Loucy (cell line): ENCODE results near the gene PRKX.

Source experiments
- CTCF ChIP-seq: fragments of 200-600 bp; sonication (generic); conservative IDR thresholded peaks from 2 replicates; pipeline ENCODE4 v1.5.1; 2014; ENCODE audit warnings: mild to moderate bottlenecking, antibody characterized with exemption, low read length
- EZH2phosphoT487 ChIP-seq: fragments of 200-600 bp; IDR thresholded peaks from 2 replicates; pipeline ENCODE4 v1.6.1; 2018; ENCODE audit warnings: antibody characterized with exemption, mild to moderate bottlenecking, moderate library complexity, borderline replicate concordance

- no peak for TF ChIP-seq CTCF
- TF ChIP-seq EZH2phosphoT487, result no peak
Measured at GRCh38 chrX:3728454-3728853, 15.0 kb upstream of the PRKX start.
